Measurements from ENCODE around the gene ART3.

ART3 gene

GRCh38 chr4:76072760-76073159 is 1.7 kb upstream of the ART3 start:
- no peak for DNase-seq
- no peak for ATAC-seq

- no peak for ATAC-seq
- no peak for DNase-seq
Measured at GRCh38 chr4:76074993-76075600, 588 bp downstream of the ART3 start.

- DNase-seq = no peak
- no peak for ATAC-seq
Measured at GRCh38 chr4:76078033-76078613, 3.6 kb downstream of the ART3 start.

- DNase-seq = no peak
- no peak for ATAC-seq
Measured at GRCh38 chr4:76083386-76083988, 9.0 kb downstream of the ART3 start.

- ATAC-seq (no peak), DNase-seq (no peak)
Measured at GRCh38 chr4:76084542-76084941, 10.0 kb downstream of the ART3 start.

GRCh38 chr4:76087007-76087769 is 12.7 kb downstream of the ART3 start:
- ATAC-seq (no peak), DNase-seq (peak; percentile 11)

GRCh38 chr4:76088719-76089118 is 14.2 kb downstream of the ART3 start:
- no peak for ATAC-seq
- DNase-seq = no peak

GRCh38 chr4:76090241-76090691 is 15.8 kb downstream of the ART3 start:
- DNase-seq = no peak
- peak; percentile 66 for ATAC-seq

- no peak for ATAC-seq
- no peak for DNase-seq
Measured at GRCh38 chr4:76091052-76091451, 16.5 kb downstream of the ART3 start.

- DNase-seq = no peak
- no peak for ATAC-seq
Measured at GRCh38 chr4:76095568-76095967, 21.1 kb downstream of the ART3 start.

- ATAC-seq = no peak
- DNase-seq = no peak
Measured at GRCh38 chr4:76096076-76096475, 21.6 kb downstream of the ART3 start.

- ATAC-seq = no peak
- no peak for DNase-seq
Measured at GRCh38 chr4:76105652-76106051, 31.1 kb downstream of the ART3 start.

- ATAC-seq = no peak
Measured at GRCh38 chr4:76106442-76106841, 31.9 kb downstream of the ART3 start.

GRCh38 chr4:76108467-76109181 is 34.1 kb downstream of the ART3 start:
- DNase-seq (no peak), ATAC-seq (peak; percentile 68)

More at GRCh38 chr4:76106442-76106841, 31.9 kb downstream of the ART3 start:
- no peak for DNase-seq

- no peak for DNase-seq
- no peak for ATAC-seq
Measured at GRCh38 chr4:76116821-76117220, 42.3 kb downstream of the ART3 start.

GRCh38 chr4:76117536-76117935 is 43.0 kb downstream of the ART3 start:
- ATAC-seq (no peak), DNase-seq (no peak)

GRCh38 chr4:76120199-76120598 is 45.7 kb downstream of the ART3 start:
- DNase-seq (no peak), ATAC-seq (no peak)

GRCh38 chr4:76125816-76126215 is 51.3 kb downstream of the ART3 start:
- no peak for DNase-seq
- ATAC-seq = no peak

GRCh38 chr4:76127754-76128153 is 53.2 kb downstream of the ART3 start:
- ATAC-seq (no peak), DNase-seq (no peak)

GRCh38 chr4:76141241-76141640 is 66.7 kb downstream of the ART3 start:
- no peak for ATAC-seq
- no peak for DNase-seq

GRCh38 chr4:76144546-76144945 is 70.0 kb downstream of the ART3 start:
- ATAC-seq (no peak), DNase-seq (no peak)

- ATAC-seq = peak; percentile 66
- DNase-seq = peak; percentile 69
Measured at GRCh38 chr4:76147454-76148141, 73.1 kb downstream of the ART3 start.
